Neural progenitor cell (in vitro differentiated cells): ENCODE data around the gene SNN.

Experiments used
- CTCF ChIP-seq: fragments of 200-600 bp; sonication (generic); IDR thresholded peaks from 2 replicates; pipeline ENCODE4 v1.5.1; 2017; ENCODE audit warnings: antibody characterized with exemption, mild to moderate bottlenecking
- EZH2phosphoT487 ChIP-seq: fragments of 200-600 bp; sonication (generic); IDR thresholded peaks from 2 replicates; pipeline ENCODE4 v1.6.1; 2017; ENCODE audit warnings: antibody characterized with exemption

- TF ChIP-seq CTCF (no peak), EZH2phosphoT487 (no peak)
These were observed 6.0 kb downstream of the SNN start for GRCh38 chr16:11674001-11674817.
